Measurements from ENCODE around the gene SHKBP1.
A peak's percentile ranks its signal among the peaks of the same experiment; 100 is the strongest.

SHKBP1 gene

GRCh38 chr19:40601134-40601974 lies 24.7 kb downstream of the SHKBP1 start, which contains the start of gene LTBP4:
Gene LTBP4 (plus strand): TSS chr19:40601369. CDS start chr19:40601388, 19 bp downstream.
- DNase-seq (ENCODE audit: low spot score), result peak; percentile 57

GRCh38 chr19:40603071-40603388 lies 26.4 kb downstream of the SHKBP1 start:
- no peak for DNase-seq (ENCODE audit: low spot score)

GRCh38 chr19:40603389-40604170 lies 26.9 kb downstream of the SHKBP1 start:
- peak; percentile 99 for DNase-seq (ENCODE audit: low spot score)

GRCh38 chr19:40604171-40604646 lies 27.5 kb downstream of the SHKBP1 start:
- no peak for DNase-seq (ENCODE audit: low spot score)

- no peak for DNase-seq (ENCODE audit: low spot score)
Measured at GRCh38 chr19:40604647-40605215, 28.1 kb downstream of the SHKBP1 start.

- peak; percentile 55 for DNase-seq (ENCODE audit: low spot score)
Measured at GRCh38 chr19:40605216-40605971, 28.7 kb downstream of the SHKBP1 start.

- no peak for DNase-seq (ENCODE audit: low spot score)
Measured at GRCh38 chr19:40607311-40608239, 30.9 kb downstream of the SHKBP1 start.

- no peak for DNase-seq (ENCODE audit: low spot score)
Measured at GRCh38 chr19:40608240-40608621, 31.6 kb downstream of the SHKBP1 start.

- DNase-seq (ENCODE audit: low spot score), result no peak
Measured at GRCh38 chr19:40608957-40609356, 32.3 kb downstream of the SHKBP1 start.

GRCh38 chr19:40609561-40610395 lies 33.1 kb downstream of the SHKBP1 start:
- DNase-seq (ENCODE audit: low spot score), result peak; percentile 94

- no peak for DNase-seq (ENCODE audit: low spot score)
Measured at GRCh38 chr19:40610396-40611064, 33.9 kb downstream of the SHKBP1 start.

- DNase-seq (ENCODE audit: low spot score), result no peak
Measured at GRCh38 chr19:40611096-40611495, 34.4 kb downstream of the SHKBP1 start.

GRCh38 chr19:40611900-40612698 lies 35.4 kb downstream of the SHKBP1 start:
- DNase-seq (ENCODE audit: low spot score), result no peak

GRCh38 chr19:40612831-40613689 lies 36.4 kb downstream of the SHKBP1 start:
- no peak for DNase-seq (ENCODE audit: low spot score)

GRCh38 chr19:40613690-40614621 lies 37.3 kb downstream of the SHKBP1 start:
- DNase-seq (ENCODE audit: low spot score), result no peak

- peak; percentile 66 for DNase-seq (ENCODE audit: low spot score)
Measured at GRCh38 chr19:40614622-40615411, 38.1 kb downstream of the SHKBP1 start.

Data from hepatic stellate cell (primary cell).